Activated T-helper 1 cell treated with anti-CD3 and anti-CD28 coated beads, Interleukin-12 subunit alpha, Interleukin-12 subunit beta, Interleukin-2, Interleukin-4 antibody, amounts not matched to agents 30 ng/mL and 10 ng/mL and 1 ng/mL, durations not matched to agents 14 hours and 24 hours and 36 hours (primary cell): ENCODE data around the gene HECW1. TPM values are rescaled to one million over a fixed set of nuclear protein-coding genes. Genes with fewer than 3 reads are reported as not detected.

Experiments
- DNase-seq: peaks from one replicate; pipeline ENCODE4 v3.0.0; 2021; ENCODE audit warnings: low spot score
- H3K27ac Mint-ChIP-seq: one replicate; pipeline ENCODE4 v1.8.0; 2021; ENCODE audit warnings: mild to moderate bottlenecking, mixed read lengths
- H3K27me3 Mint-ChIP-seq: one replicate; pipeline ENCODE4 v1.8.0; 2022; ENCODE audit warnings: mild to moderate bottlenecking, moderate library complexity, mixed read lengths; ENCODE audit not compliant: insufficient read depth
- H3K36me3 Mint-ChIP-seq: one replicate; pipeline ENCODE4 v1.8.0; 2021; ENCODE audit warnings: low read depth, mixed read lengths
- H3K4me1 Mint-ChIP-seq: one replicate; pipeline ENCODE4 v1.8.0; 2021; ENCODE audit warnings: low read depth, mixed read lengths
- H3K4me3 Mint-ChIP-seq: one replicate; pipeline ENCODE4 v1.8.0; 2021; ENCODE audit warnings: mild to moderate bottlenecking, moderate library complexity, mixed read lengths
- H3K9me3 Mint-ChIP-seq: one replicate; pipeline ENCODE4 v1.8.0; 2021; ENCODE audit warnings: mixed read lengths
- intact Hi-C: fragments of 100-400 bp; cut with micrococcal nuclease; formaldehyde crosslinking; loops from one replicate; pipeline ENCODE4 v1.15.1; 2024
- total RNA-seq: library from RNA; stranded (reverse); gene quantifications from 2 replicates; pipeline ENCODE4 v1.2.3, GENCODE V29; 2022

The HECW1 gene
- total RNA-seq, 1 donor from 2014 or later, result not detected

GRCh38 chr7:43495572-43495971, 383.1 kb downstream of the HECW1 start:
- no peak for DNase-seq
- H3K4me1 Mint-ChIP-seq, result no peaks in the 10 kb centered on the region
- intact Hi-C loops, result no loop called here
- H3K9me3 Mint-ChIP-seq, result no peaks in the 10 kb centered on the region
- H3K27me3 Mint-ChIP-seq, result peaks cover 17% of the 10 kb centered on the region
- H3K27ac Mint-ChIP-seq, result no peak overlapping the region
- no peaks in the 10 kb centered on the region for H3K36me3 Mint-ChIP-seq
- no peak overlapping the region for H3K4me3 Mint-ChIP-seq

- intact Hi-C loops, result no loop called here
- Mint-ChIP-seq H3K36me3 (no peaks in the 10 kb centered on the region), H3K4me1 (no peaks in the 10 kb centered on the region), H3K9me3 (no peaks in the 10 kb centered on the region), H3K27me3 (peaks cover 16% of the 10 kb centered on the region), H3K27ac (no peak overlapping the region), H3K4me3 (no peak overlapping the region)
- no peak for DNase-seq
These were observed 384.1 kb downstream of the HECW1 start for GRCh38 chr7:43496596-43496995.

DNA sequence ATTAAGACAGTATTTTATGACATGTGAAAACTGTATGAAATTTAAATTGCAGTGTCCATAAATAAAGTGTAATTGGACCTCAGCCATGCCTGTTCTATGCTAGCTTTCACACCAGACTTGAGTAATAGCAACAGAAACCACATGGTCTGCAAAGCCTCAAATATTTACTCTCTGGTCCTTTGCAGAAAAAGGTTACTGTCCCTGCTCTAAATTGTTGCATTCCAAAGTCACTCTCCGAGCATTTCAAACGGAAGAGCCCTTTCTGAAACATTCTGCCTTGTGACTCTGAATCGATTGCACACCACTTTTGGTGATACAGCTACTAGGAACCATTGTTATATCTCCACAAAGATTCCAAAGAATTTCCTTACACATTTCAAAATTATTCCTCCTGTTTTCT, 389.4 kb downstream of the HECW1 start:
- intact Hi-C loops, result no loop called here
- H3K4me3 Mint-ChIP-seq, result no peak overlapping the region
- no peaks in the 10 kb centered on the region for H3K36me3 Mint-ChIP-seq
- peaks cover 14% of the 10 kb centered on the region for H3K27me3 Mint-ChIP-seq
- no peak overlapping the region for H3K27ac Mint-ChIP-seq
- H3K9me3 Mint-ChIP-seq, result no peaks in the 10 kb centered on the region
- no peak for DNase-seq
- no peaks in the 10 kb centered on the region for H3K4me1 Mint-ChIP-seq

DNA sequence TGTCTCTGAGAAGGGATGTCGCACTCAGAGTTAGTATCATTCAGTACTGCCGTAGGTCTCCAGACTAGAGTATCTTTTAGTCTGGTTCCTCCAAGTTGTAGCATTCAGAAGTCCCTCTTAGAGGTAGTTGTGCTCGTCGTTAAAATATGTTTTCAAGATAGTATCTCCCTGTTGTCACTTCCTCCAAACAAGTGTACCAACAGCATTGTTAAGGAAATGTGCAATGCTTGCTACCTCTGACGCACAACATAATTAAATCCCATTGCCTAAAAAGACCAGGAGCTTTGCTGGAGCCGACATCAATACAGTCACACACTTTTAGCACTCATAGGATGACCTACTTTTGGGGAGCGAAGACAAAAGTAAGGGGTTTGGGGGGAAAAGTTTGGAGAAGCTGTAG, 390.5 kb downstream of the HECW1 start:
- no peak for DNase-seq
- H3K9me3 Mint-ChIP-seq, result no peaks in the 10 kb centered on the region
- H3K4me3 Mint-ChIP-seq, result no peak overlapping the region
- no peaks in the 10 kb centered on the region for H3K4me1 Mint-ChIP-seq
- intact Hi-C loops, result no loop called here
- H3K27me3 Mint-ChIP-seq, result peaks cover 11% of the 10 kb centered on the region
- H3K36me3 Mint-ChIP-seq, result no peaks in the 10 kb centered on the region
- H3K27ac Mint-ChIP-seq, result no peak overlapping the region

DNA sequence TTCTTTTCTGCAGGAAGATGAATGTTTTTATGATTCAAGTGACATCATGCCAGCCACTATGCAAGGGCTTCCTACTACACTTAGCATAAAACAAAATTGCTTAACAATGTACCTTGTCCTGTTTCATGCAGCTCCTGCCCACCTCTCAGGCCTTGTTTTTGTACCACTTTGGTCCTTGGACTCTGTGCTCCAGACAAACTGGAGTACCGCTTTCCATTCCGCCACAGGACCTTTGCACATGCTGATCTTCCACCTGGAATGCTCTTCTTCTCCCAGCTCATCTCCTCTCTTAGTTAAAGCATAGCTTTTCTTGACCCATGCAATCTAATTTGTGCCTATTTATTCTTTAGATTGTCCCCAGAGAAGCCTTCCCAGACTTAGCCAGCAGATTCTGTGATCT, 393.0 kb downstream of the HECW1 start:
- no peak for DNase-seq

DNA sequence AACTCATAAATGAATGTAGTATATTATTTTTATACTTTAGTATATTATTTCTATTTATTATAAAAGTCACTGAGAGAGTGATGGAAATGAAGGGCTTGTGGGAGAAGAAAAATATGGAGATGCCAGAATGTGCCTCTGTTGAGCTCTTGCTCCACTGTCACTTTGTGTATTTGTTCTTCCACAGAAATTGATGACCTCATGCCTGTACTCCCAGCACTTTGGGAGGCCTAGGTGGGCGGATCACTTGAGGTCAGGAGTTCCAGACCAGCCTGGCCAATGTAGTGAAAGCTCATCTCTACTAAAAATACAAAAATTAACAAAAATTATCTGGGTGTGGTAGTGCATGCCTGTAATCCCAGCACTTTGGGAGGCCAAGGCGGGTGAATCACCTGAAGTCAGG, 394.0 kb downstream of the HECW1 start:
- Mint-ChIP-seq H3K27me3 (peaks cover 6% of the 10 kb centered on the region), H3K36me3 (no peaks in the 10 kb centered on the region), H3K27ac (no peak overlapping the region), H3K9me3 (no peaks in the 10 kb centered on the region), H3K4me3 (no peak overlapping the region), H3K4me1 (no peaks in the 10 kb centered on the region)
- intact Hi-C loops, result no loop called here
- DNase-seq, result no peak

More for the DNA sequence above, 393.0 kb downstream of the HECW1 start:
- no peak overlapping the region for H3K27ac Mint-ChIP-seq
- peaks cover 6% of the 10 kb centered on the region for H3K27me3 Mint-ChIP-seq
- no peaks in the 10 kb centered on the region for H3K36me3 Mint-ChIP-seq
- H3K4me3 Mint-ChIP-seq, result no peak overlapping the region
- H3K4me1 Mint-ChIP-seq, result no peaks in the 10 kb centered on the region
- H3K9me3 Mint-ChIP-seq, result no peaks in the 10 kb centered on the region
- intact Hi-C loops, result no loop called here

DNA sequence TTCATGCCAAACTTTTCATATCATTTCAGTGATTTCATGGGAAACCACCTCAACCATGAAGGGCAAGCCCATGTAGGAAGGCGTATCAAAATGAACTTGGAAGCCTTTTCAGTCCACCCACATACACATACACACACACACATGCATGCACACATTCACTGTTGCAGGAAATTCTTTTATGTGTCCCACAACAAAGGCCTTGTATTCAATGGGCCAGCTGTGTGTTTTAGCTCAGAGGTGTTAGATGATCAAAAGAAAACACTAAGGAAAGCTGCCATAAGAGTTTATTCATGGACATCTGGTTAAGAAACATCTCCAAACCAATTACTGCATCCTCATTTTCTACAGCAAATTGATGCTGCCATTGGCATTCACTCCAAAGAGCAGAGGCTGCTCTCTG, 396.0 kb downstream of the HECW1 start:
- intact Hi-C loops, result no loop called here
- Mint-ChIP-seq H3K36me3 (no peaks in the 10 kb centered on the region), H3K9me3 (no peaks in the 10 kb centered on the region), H3K4me3 (no peak overlapping the region), H3K27me3 (peaks cover 4% of the 10 kb centered on the region), H3K4me1 (peaks cover under 1% of the 10 kb centered on the region), H3K27ac (no peak overlapping the region)
- DNase-seq, result no peak

GRCh38 chr7:43509906-43510305, 397.5 kb downstream of the HECW1 start:
- no peak overlapping the region for H3K4me3 Mint-ChIP-seq
- H3K4me1 Mint-ChIP-seq, result peaks cover 6% of the 10 kb centered on the region
- H3K9me3 Mint-ChIP-seq, result no peaks in the 10 kb centered on the region
- intact Hi-C loops, result no loop called here
- no peak overlapping the region for H3K27ac Mint-ChIP-seq
- DNase-seq, result no peak
- no peaks in the 10 kb centered on the region for H3K36me3 Mint-ChIP-seq
- peaks cover 4% of the 10 kb centered on the region for H3K27me3 Mint-ChIP-seq

GRCh38 chr7:43511029-43511428, 398.6 kb downstream of the HECW1 start:
- intact Hi-C loops, result no loop called here
- no peak for DNase-seq
- Mint-ChIP-seq H3K27ac (no peak overlapping the region), H3K4me1 (peaks cover 6% of the 10 kb centered on the region), H3K27me3 (peaks cover 4% of the 10 kb centered on the region), H3K4me3 (no peak overlapping the region), H3K36me3 (no peaks in the 10 kb centered on the region), H3K9me3 (no peaks in the 10 kb centered on the region)

GRCh38 chr7:43511769-43512515, 399.5 kb downstream of the HECW1 start:
- Mint-ChIP-seq H3K4me3 (no peak overlapping the region), H3K36me3 (no peaks in the 10 kb centered on the region), H3K9me3 (no peaks in the 10 kb centered on the region), H3K27ac (no peak overlapping the region), H3K4me1 (peaks cover 6% of the 10 kb centered on the region), H3K27me3 (peaks cover 2% of the 10 kb centered on the region)
- no peak for DNase-seq
- intact Hi-C loops, result no loop called here

- H3K4me3 Mint-ChIP-seq, result no peak overlapping the region
- no peaks in the 10 kb centered on the region for H3K9me3 Mint-ChIP-seq
- H3K27ac Mint-ChIP-seq, result no peak overlapping the region
- DNase-seq, result no peak
- peaks cover 2% of the 10 kb centered on the region for H3K27me3 Mint-ChIP-seq
- intact Hi-C loops, result no loop called here
- H3K4me1 Mint-ChIP-seq, result peaks cover 6% of the 10 kb centered on the region
- no peaks in the 10 kb centered on the region for H3K36me3 Mint-ChIP-seq
These were observed 400.8 kb downstream of the HECW1 start for GRCh38 chr7:43513251-43513650.

GRCh38 chr7:43516581-43517342, 404.3 kb downstream of the HECW1 start:
- Mint-ChIP-seq H3K4me1 (peaks cover 6% of the 10 kb centered on the region), H3K9me3 (no peaks in the 10 kb centered on the region), H3K27me3 (peaks cover 2% of the 10 kb centered on the region), H3K4me3 (no peak overlapping the region), H3K27ac (no peak overlapping the region), H3K36me3 (peaks cover 1% of the 10 kb centered on the region)
- no peak for DNase-seq
- intact Hi-C loops, result loop anchor here (5.0 kb wide), 1 partner anchor 56 kb away; no protein-coding TSS in a partner anchor

GRCh38 chr7:43517464-43517863, 405.0 kb downstream of the HECW1 start:
- peaks cover 6% of the 10 kb centered on the region for H3K4me1 Mint-ChIP-seq
- H3K27me3 Mint-ChIP-seq, result no peaks in the 10 kb centered on the region
- no peak overlapping the region for H3K27ac Mint-ChIP-seq
- H3K4me3 Mint-ChIP-seq, result no peak overlapping the region
- H3K36me3 Mint-ChIP-seq, result peaks cover 1% of the 10 kb centered on the region
- H3K9me3 Mint-ChIP-seq, result no peaks in the 10 kb centered on the region
- DNase-seq, result no peak
- intact Hi-C loops, result loop anchor here (5.0 kb wide), 1 partner anchor 55 kb away; no protein-coding TSS in a partner anchor
